CD4-positive, alpha-beta T cell treated with Interleukin-4 for 4 hours (primary cell): ENCODE results near the gene LINC01488.

Source experiments
- DNase-seq: peaks from one replicate; pipeline ENCODE4 v3.0.0-alpha.2; 2020

LINC01488 gene

GRCh38 chr11:69495441-69496201 is 14.2 kb downstream of the LINC01488 start:
- no peak for DNase-seq

GRCh38 chr11:69496202-69496557 is 14.7 kb downstream of the LINC01488 start:
- DNase-seq = no peak

GRCh38 chr11:69496631-69497220 is 15.3 kb downstream of the LINC01488 start:
- no peak for DNase-seq

GRCh38 chr11:69497221-69497787 is 15.8 kb downstream of the LINC01488 start:
- no peak for DNase-seq

- DNase-seq = no peak
Observed at GRCh38 chr11:69498614-69499175, 17.2 kb downstream of the LINC01488 start.

- DNase-seq = no peak
Observed at GRCh38 chr11:69499186-69499917, 17.9 kb downstream of the LINC01488 start.

- DNase-seq = no peak
Observed at GRCh38 chr11:69499918-69500284, 18.4 kb downstream of the LINC01488 start.

GRCh38 chr11:69500285-69501120 is 19.0 kb downstream of the LINC01488 start:
- no peak for DNase-seq

- DNase-seq = no peak
Observed at GRCh38 chr11:69501121-69501489, 19.6 kb downstream of the LINC01488 start.

GRCh38 chr11:69501891-69502860 is 20.7 kb downstream of the LINC01488 start:
- no peak for DNase-seq

GRCh38 chr11:69504127-69504526 is 22.7 kb downstream of the LINC01488 start:
- no peak for DNase-seq

- no peak for DNase-seq
Observed at GRCh38 chr11:69504576-69505335, 23.3 kb downstream of the LINC01488 start.

GRCh38 chr11:69508974-69509373 is 27.5 kb downstream of the LINC01488 start:
- peak; percentile 1 for DNase-seq

- DNase-seq = no peak
Observed at GRCh38 chr11:69509381-69509780, 27.9 kb downstream of the LINC01488 start.

- DNase-seq = no peak
Observed at GRCh38 chr11:69509846-69510390, 28.5 kb downstream of the LINC01488 start.

- no peak for DNase-seq
Observed at GRCh38 chr11:69510471-69511357, 29.3 kb downstream of the LINC01488 start.

- no peak for DNase-seq
Observed at GRCh38 chr11:69511358-69512055, 30.0 kb downstream of the LINC01488 start.

GRCh38 chr11:69512136-69512535 is 30.7 kb downstream of the LINC01488 start:
- DNase-seq = no peak
